ENCODE data around the gene SHANK1.

The SHANK1 gene

DNA sequence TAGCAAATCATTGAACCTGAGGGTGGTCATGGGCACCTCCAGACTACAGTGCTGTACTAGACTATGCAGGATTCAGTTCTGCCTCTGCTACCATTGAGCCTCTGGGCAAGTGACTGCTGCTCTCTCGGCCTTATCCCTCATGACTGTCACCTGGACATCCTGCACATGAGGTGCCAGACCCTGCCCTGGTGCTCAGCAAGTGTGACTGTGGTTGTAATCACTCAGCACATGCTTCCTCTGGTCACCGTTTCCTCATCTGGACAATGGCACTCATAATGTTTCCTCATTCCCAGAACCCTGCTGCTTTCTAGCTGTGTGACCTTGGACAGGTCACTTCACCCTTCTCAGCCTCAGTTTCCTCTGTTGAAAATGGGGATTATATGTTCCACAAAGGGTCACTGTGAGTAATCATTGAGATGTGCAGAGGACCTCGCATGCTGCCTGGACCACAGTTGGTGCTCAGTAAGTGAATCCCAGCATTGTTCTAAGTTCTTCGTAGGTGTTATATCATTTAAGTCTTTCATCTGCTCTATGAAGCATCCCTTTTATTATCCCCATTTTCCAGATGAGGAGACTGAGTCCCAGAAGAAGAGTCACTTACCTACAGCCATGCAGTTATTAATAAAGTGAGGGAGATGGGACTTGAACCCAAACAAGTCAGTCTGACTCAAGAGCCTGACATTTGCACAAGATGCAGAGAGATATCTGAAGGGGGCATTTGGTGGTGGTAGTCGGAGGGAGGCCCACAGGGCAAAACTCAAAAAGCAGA lies 83.1 kb downstream of the SHANK1 start:
- H4K20me1 ChIP-seq (ENCODE audit: insufficient read depth): no peaks in the 10 kb centered on the region
- H3K4me2 ChIP-seq: no peak overlapping the region
- TF ChIP-seq, protein P1, sequence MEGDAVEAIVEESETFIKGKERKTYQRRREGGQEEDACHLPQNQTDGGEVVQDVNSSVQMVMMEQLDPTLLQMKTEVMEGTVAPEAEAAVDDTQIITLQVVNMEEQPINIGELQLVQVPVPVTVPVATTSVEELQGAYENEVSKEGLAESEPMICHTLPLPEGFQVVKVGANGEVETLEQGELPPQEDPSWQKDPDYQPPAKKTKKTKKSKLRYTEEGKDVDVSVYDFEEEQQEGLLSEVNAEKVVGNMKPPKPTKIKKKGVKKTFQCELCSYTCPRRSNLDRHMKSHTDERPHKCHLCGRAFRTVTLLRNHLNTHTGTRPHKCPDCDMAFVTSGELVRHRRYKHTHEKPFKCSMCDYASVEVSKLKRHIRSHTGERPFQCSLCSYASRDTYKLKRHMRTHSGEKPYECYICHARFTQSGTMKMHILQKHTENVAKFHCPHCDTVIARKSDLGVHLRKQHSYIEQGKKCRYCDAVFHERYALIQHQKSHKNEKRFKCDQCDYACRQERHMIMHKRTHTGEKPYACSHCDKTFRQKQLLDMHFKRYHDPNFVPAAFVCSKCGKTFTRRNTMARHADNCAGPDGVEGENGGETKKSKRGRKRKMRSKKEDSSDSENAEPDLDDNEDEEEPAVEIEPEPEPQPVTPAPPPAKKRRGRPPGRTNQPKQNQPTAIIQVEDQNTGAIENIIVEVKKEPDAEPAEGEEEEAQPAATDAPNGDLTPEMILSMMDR (conservative IDR thresholded peaks at IDR 0.05; ENCODE audit: low read depth, low read length): no peak
- no peak overlapping the region for H2AFZ ChIP-seq (ENCODE audit: low read depth)
- H3K79me2 ChIP-seq (ENCODE audit: insufficient read depth, low read depth): no peaks in the 10 kb centered on the region
- H3K4me1 ChIP-seq (ENCODE audit: low read depth, poor library complexity, severe bottlenecking): no peaks in the 10 kb centered on the region
- H3K4me3 ChIP-seq (IDR thresholded peaks at IDR 0.05; ENCODE audit: insufficient read depth, low read depth, low read length): no peak overlapping the region
- H3K36me3 ChIP-seq (ENCODE audit: insufficient read depth): no peaks in the 10 kb centered on the region
- H3K27ac ChIP-seq: no peak overlapping the region
- H3K27me3 ChIP-seq (ENCODE audit: insufficient read depth, low read depth): peaks cover 7% of the 10 kb centered on the region; the same call in 1 of the 2 replicates
- no peak overlapping the region for H3K9ac ChIP-seq

DNA sequence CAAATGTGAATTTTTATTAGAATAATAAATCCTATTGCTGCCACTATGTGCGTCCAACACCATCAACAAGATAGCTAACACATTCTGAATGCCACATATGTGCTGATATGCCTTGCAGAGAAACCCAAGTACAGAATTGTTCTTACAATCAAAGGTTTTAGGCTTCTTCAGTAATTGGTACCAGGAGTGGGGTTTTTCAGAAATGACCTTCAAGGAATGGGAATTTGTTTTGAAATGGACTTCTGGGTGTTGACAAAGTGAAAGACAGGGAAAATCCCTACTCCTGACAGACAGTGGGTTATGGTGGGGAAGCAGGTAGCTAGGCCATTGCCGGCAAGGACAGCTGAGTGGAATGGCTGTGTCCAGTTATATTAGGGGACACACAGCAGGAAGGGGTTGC lies 85.6 kb downstream of the SHANK1 start:
- H3K4me1 ChIP-seq (ENCODE audit: low read depth, poor library complexity, severe bottlenecking): no peaks in the 10 kb centered on the region
- H2AFZ ChIP-seq (ENCODE audit: low read depth): no peak overlapping the region
- H3K27ac ChIP-seq: no peak overlapping the region
- no peaks in the 10 kb centered on the region for H3K79me2 ChIP-seq (ENCODE audit: insufficient read depth, low read depth)
- H3K4me3 ChIP-seq (IDR thresholded peaks at IDR 0.05; ENCODE audit: insufficient read depth, low read depth, low read length): no peak overlapping the region
- peaks cover 14% of the 10 kb centered on the region; the same call in 1 of the 2 replicates for H3K27me3 ChIP-seq (ENCODE audit: insufficient read depth, low read depth)
- no peaks in the 10 kb centered on the region for H4K20me1 ChIP-seq (ENCODE audit: insufficient read depth)
- H3K9ac ChIP-seq: no peak overlapping the region
- no peak overlapping the region for H3K4me2 ChIP-seq
- no peaks in the 10 kb centered on the region for H3K36me3 ChIP-seq (ENCODE audit: insufficient read depth)
- TF ChIP-seq, protein P1 (conservative IDR thresholded peaks at IDR 0.05; ENCODE audit: low read depth, low read length): no peak

GRCh38 chr19:50633359-50633758 lies 86.2 kb downstream of the SHANK1 start:
- Histone ChIP-seq H3K9ac (no peak overlapping the region), H2AFZ (ENCODE audit: low read depth) (no peak overlapping the region), H3K79me2 (ENCODE audit: insufficient read depth, low read depth) (no peaks in the 10 kb centered on the region), H3K36me3 (ENCODE audit: insufficient read depth) (no peaks in the 10 kb centered on the region), H3K27ac (no peak overlapping the region), H3K27me3 (ENCODE audit: insufficient read depth, low read depth) (peaks cover 14% of the 10 kb centered on the region; the same call in 1 of the 2 replicates), H4K20me1 (ENCODE audit: insufficient read depth) (no peaks in the 10 kb centered on the region), H3K4me3 (IDR thresholded peaks at IDR 0.05; ENCODE audit: insufficient read depth, low read depth, low read length) (no peak overlapping the region), H3K4me1 (ENCODE audit: low read depth, poor library complexity, severe bottlenecking) (no peaks in the 10 kb centered on the region), H3K4me2 (no peak overlapping the region)
- TF ChIP-seq, protein P1 (conservative IDR thresholded peaks at IDR 0.05; ENCODE audit: low read depth, low read length): no peak

DNA sequence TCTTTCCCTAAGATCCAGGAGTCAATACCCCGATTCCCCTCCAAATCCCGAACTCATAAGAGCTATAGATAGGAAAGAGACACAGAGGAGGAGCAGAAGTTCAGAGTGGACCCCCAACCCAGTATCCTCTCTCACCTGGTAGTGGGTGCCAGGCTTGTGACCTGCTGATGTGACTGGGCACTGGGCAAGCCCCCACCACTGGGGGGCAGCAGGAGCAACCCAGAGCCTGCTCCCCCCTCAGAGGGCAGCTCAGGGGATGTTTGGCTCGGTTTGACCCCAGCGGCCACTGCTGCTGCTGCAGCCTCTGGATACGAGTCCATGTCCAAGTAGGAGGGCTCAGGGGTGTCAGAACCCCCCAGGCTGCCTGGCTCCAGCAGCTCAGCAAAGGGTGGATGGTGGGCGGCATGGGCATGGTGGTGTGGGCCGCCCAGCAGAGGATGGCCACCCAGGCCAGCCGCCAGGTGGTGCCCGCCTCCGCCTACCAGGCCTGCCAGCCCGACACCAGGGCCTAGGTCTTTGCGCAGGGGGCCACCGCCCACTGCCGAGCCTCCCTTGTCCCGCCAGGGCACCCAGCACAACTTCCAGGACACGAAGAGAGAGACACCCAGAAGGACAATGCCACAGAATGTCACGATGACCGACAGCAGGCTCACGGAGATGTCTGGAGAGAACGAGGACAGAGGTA lies 87.3 kb downstream of the SHANK1 start:
- TF ChIP-seq, protein P1 (conservative IDR thresholded peaks at IDR 0.05; ENCODE audit: low read depth, low read length): no peak
- H3K9ac ChIP-seq: no peak overlapping the region
- H3K27ac ChIP-seq: no peak overlapping the region
- no peaks in the 10 kb centered on the region for H3K36me3 ChIP-seq (ENCODE audit: insufficient read depth)
- no peaks in the 10 kb centered on the region for H3K4me1 ChIP-seq (ENCODE audit: low read depth, poor library complexity, severe bottlenecking)
- no peaks in the 10 kb centered on the region for H4K20me1 ChIP-seq (ENCODE audit: insufficient read depth)
- H3K27me3 ChIP-seq (ENCODE audit: insufficient read depth, low read depth): peaks cover 8% of the 10 kb centered on the region; the same call in 1 of the 2 replicates
- H3K4me3 ChIP-seq (IDR thresholded peaks at IDR 0.05; ENCODE audit: insufficient read depth, low read depth, low read length): no peak overlapping the region
- H3K79me2 ChIP-seq (ENCODE audit: insufficient read depth, low read depth): no peaks in the 10 kb centered on the region
- no peak overlapping the region for H3K4me2 ChIP-seq
- H2AFZ ChIP-seq (ENCODE audit: low read depth): no peak overlapping the region

All from KMS-11 (cell line).